Measurements from ENCODE around the gene GMDS.

Gene GMDS

DNA sequence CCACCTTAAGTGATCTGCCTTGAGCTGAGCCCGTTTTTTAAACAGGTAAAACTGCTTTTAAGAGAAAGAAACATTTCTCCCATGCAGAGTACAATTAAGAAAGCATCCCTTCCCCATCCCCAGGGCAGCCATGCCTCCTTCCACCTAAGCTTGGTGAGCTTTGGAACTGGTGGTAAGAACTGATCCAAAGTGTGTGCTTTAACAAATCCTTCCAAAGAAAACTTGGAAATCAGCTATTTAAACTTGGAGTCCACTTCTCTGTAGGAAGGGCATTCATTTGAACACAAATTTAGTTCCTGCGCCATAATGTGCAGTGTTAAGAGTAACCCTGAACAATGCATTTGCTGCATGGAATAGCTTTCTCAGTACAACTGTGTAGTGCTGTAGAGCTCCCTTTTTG, 17.0 kb downstream of the GMDS start:
- Histone ChIP-seq H3K27ac (ENCODE audit: low read length, poor library complexity, severe bottlenecking) (no peak overlapping the region), H4K91ac (ENCODE audit: low read length) (no peak overlapping the region), H2BK12ac (ENCODE audit: low read length in 2 of 2) (no peak overlapping the region), H2BK15ac (ENCODE audit: low read depth, poor library complexity, severe bottlenecking) (no peak overlapping the region), H3K18ac (ENCODE audit: low read depth in 1 of 2, low read length in 2 of 2) (no peak overlapping the region), H2BK120ac (ENCODE audit: low read depth, low read length) (no peak overlapping the region), H3K9me3 (ENCODE audit: control insufficient read depth, low read length) (no peaks in the 10 kb centered on the region), H3K4ac (ENCODE audit: low read depth in 1 of 2, low read length in 2 of 2) (no peak overlapping the region), H2AFZ (ENCODE audit: low read depth, low read length) (no peak overlapping the region), H3K79me1 (replicated peaks; ENCODE audit: low read length, poor library complexity, severe bottlenecking) (peaks cover 34% of the 10 kb centered on the region), H3K4me3 (ENCODE audit: insufficient read depth in 1 of 2, low read depth in 1 of 2, low read length in 2 of 2) (no peak overlapping the region), H2AK5ac (ENCODE audit: low read length, severe bottlenecking) (peak overlapping the region; percentile 41), H3K4me2 (ENCODE audit: low read length, poor library complexity, severe bottlenecking) (no peak overlapping the region), H2BK5ac (ENCODE audit: low read depth, low read length, poor library complexity, severe bottlenecking) (no peak overlapping the region), H3K14ac (ENCODE audit: low read length in 2 of 2) (no peak overlapping the region), H3K9ac (ENCODE audit: low read length) (no peak overlapping the region), H3K36me3 (ENCODE audit: control insufficient read depth in 1 of 2, insufficient read depth in 2 of 2, low read depth in 1 of 2, low read length in 2 of 2) (no peaks in the 10 kb centered on the region), H4K8ac (ENCODE audit: low read length) (peak overlapping the region; percentile 19), H3K23ac (ENCODE audit: low read length in 2 of 2) (no peak overlapping the region), H3K27me3 (ENCODE audit: control insufficient read depth in 1 of 2, insufficient read depth in 1 of 2, low read length in 2 of 2) (no peaks in the 10 kb centered on the region), H3K4me1 (ENCODE audit: control insufficient read depth, insufficient read depth, low read depth, low read length) (peaks cover 7% of the 10 kb centered on the region)
- WGBS: 88% methylated on average over 2 of the region's 2 CpGs
- DNase-seq: no peak

DNA sequence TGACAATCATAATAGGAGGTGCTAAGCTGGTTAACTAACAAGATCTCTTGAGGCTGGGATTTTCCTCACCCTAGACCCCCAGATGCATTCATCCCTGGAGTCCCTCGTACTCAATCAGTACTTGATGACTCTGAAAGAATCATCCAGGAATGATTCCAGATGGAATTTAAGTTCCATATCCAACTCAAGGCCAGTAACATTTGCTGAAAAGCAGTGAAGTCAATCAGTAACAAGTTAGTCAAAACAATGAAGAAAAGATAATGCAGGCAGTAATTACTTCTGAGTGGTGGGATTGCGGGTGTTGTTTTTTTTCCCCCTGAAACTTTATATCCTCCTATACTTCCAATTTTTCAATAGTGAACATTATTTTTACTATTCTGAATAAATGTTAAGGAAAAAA, 18.6 kb downstream of the GMDS start:
- Histone ChIP-seq H3K18ac (ENCODE audit: low read depth in 1 of 2, low read length in 2 of 2) (no peak overlapping the region), H3K4me3 (ENCODE audit: insufficient read depth in 1 of 2, low read depth in 1 of 2, low read length in 2 of 2) (no peak overlapping the region), H2AK5ac (ENCODE audit: low read length, severe bottlenecking) (no peak overlapping the region), H2AFZ (ENCODE audit: low read depth, low read length) (no peak overlapping the region), H3K4me1 (ENCODE audit: control insufficient read depth, insufficient read depth, low read depth, low read length) (peaks cover 10% of the 10 kb centered on the region), H2BK5ac (ENCODE audit: low read depth, low read length, poor library complexity, severe bottlenecking) (no peak overlapping the region), H3K4ac (ENCODE audit: low read depth in 1 of 2, low read length in 2 of 2) (no peak overlapping the region), H3K79me1 (replicated peaks; ENCODE audit: low read length, poor library complexity, severe bottlenecking) (peaks cover 42% of the 10 kb centered on the region), H3K23ac (ENCODE audit: low read length in 2 of 2) (no peak overlapping the region), H2BK120ac (ENCODE audit: low read depth, low read length) (no peak overlapping the region), H3K9ac (ENCODE audit: low read length) (no peak overlapping the region), H3K9me3 (ENCODE audit: control insufficient read depth, low read length) (no peaks in the 10 kb centered on the region), H3K36me3 (ENCODE audit: control insufficient read depth in 1 of 2, insufficient read depth in 2 of 2, low read depth in 1 of 2, low read length in 2 of 2) (no peaks in the 10 kb centered on the region), H2BK15ac (ENCODE audit: low read depth, poor library complexity, severe bottlenecking) (no peak overlapping the region), H3K14ac (ENCODE audit: low read length in 2 of 2) (no peak overlapping the region), H4K91ac (ENCODE audit: low read length) (no peak overlapping the region), H4K8ac (ENCODE audit: low read length) (no peak overlapping the region), H2BK12ac (ENCODE audit: low read length in 2 of 2) (no peak overlapping the region), H3K4me2 (ENCODE audit: low read length, poor library complexity, severe bottlenecking) (no peak overlapping the region), H3K27ac (ENCODE audit: low read length, poor library complexity, severe bottlenecking) (no peak overlapping the region), H3K27me3 (ENCODE audit: control insufficient read depth in 1 of 2, insufficient read depth in 1 of 2, low read length in 2 of 2) (no peaks in the 10 kb centered on the region)
- DNase-seq: no peak
- 100% methylated on average over 1 of the region's 2 CpGs for WGBS

DNA sequence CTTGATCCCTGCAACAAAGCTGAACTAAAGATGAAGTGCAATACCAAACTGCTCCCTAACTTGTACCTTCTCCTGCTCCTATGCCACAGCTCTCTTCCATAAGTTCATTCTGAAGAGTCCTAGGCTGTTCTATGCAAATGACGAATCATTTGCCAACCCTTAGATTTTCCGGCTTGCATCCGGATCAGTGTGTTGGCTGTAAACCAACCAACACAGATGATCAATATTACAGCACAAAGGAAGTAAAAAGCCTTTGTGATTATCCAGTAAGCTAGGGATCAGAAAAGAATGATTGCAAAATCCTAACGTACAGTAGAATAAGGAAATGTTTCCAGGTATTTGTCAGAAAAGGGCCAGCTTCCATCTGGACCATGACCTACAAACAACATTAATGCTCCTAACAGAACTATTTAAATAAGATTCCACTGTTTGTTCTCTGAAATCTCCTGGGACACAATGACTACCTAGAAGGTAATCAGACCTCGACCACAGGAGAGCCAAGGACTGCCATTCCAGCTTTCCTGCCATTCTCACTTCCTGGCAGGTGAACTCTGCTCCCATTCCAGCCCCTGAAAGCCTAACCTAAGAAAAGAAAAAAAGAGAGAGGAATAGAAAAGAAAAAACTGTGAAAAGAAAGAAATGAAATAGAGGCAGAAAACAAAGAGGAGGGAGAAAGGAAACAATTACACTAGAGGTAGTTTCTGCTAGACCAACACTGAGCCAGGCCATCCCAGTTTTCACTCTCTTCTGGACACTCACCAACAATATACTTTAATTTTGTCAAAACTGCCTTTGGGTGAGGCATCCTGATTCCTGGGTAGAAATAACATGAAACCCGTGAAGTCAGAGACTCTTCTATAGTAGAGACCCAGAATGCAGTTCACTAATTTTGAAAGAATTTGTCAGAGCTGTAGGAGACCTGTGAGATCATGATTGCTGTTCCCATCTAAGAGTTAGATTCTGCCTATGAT, 19.7 kb downstream of the GMDS start:
- no peak overlapping the region for H3K9ac ChIP-seq (ENCODE audit: low read length)
- no peak overlapping the region for H4K8ac ChIP-seq (ENCODE audit: low read length)
- H3K27me3 ChIP-seq (ENCODE audit: control insufficient read depth in 1 of 2, insufficient read depth in 1 of 2, low read length in 2 of 2): no peaks in the 10 kb centered on the region
- H3K4me2 ChIP-seq (ENCODE audit: low read length, poor library complexity, severe bottlenecking): no peak overlapping the region
- H3K9me3 ChIP-seq (ENCODE audit: control insufficient read depth, low read length): no peaks in the 10 kb centered on the region
- peaks cover 7% of the 10 kb centered on the region for H3K4me1 ChIP-seq (ENCODE audit: control insufficient read depth, insufficient read depth, low read depth, low read length)
- no peak overlapping the region for H2BK12ac ChIP-seq (ENCODE audit: low read length in 2 of 2)
- no peak overlapping the region for H2BK120ac ChIP-seq (ENCODE audit: low read depth, low read length)
- no peaks in the 10 kb centered on the region for H3K36me3 ChIP-seq (ENCODE audit: control insufficient read depth in 1 of 2, insufficient read depth in 2 of 2, low read depth in 1 of 2, low read length in 2 of 2)
- no peak overlapping the region for H3K27ac ChIP-seq (ENCODE audit: low read length, poor library complexity, severe bottlenecking)
- H4K91ac ChIP-seq (ENCODE audit: low read length): no peak overlapping the region
- no peak overlapping the region for H3K23ac ChIP-seq (ENCODE audit: low read length in 2 of 2)
- H2BK5ac ChIP-seq (ENCODE audit: low read depth, low read length, poor library complexity, severe bottlenecking): no peak overlapping the region
- H2AK5ac ChIP-seq (ENCODE audit: low read length, severe bottlenecking): no peak overlapping the region
- H3K14ac ChIP-seq (ENCODE audit: low read length in 2 of 2): no peak overlapping the region
- 97% methylated on average over 5 of the region's 6 CpGs for WGBS
- no peak for DNase-seq
- H2AFZ ChIP-seq (ENCODE audit: low read depth, low read length): no peak overlapping the region
- H3K4me3 ChIP-seq (ENCODE audit: insufficient read depth in 1 of 2, low read depth in 1 of 2, low read length in 2 of 2): no peak overlapping the region
- H3K4ac ChIP-seq (ENCODE audit: low read depth in 1 of 2, low read length in 2 of 2): no peak overlapping the region
- H3K79me1 ChIP-seq (replicated peaks; ENCODE audit: low read length, poor library complexity, severe bottlenecking): peaks cover 45% of the 10 kb centered on the region
- no peak overlapping the region for H2BK15ac ChIP-seq (ENCODE audit: low read depth, poor library complexity, severe bottlenecking)
- H3K18ac ChIP-seq (ENCODE audit: low read depth in 1 of 2, low read length in 2 of 2): no peak overlapping the region

GRCh38 chr6:2224847-2225382, 20.5 kb downstream of the GMDS start:
- H3K27ac ChIP-seq (ENCODE audit: low read length, poor library complexity, severe bottlenecking): no peak overlapping the region
- H2AFZ ChIP-seq (ENCODE audit: low read depth, low read length): no peak overlapping the region
- H3K9ac ChIP-seq (ENCODE audit: low read length): no peak overlapping the region
- H3K4me3 ChIP-seq (ENCODE audit: insufficient read depth in 1 of 2, low read depth in 1 of 2, low read length in 2 of 2): no peak overlapping the region
- peaks cover 7% of the 10 kb centered on the region for H3K4me1 ChIP-seq (ENCODE audit: control insufficient read depth, insufficient read depth, low read depth, low read length)
- H2BK12ac ChIP-seq (ENCODE audit: low read length in 2 of 2): no peak overlapping the region
- no peak overlapping the region for H3K4me2 ChIP-seq (ENCODE audit: low read length, poor library complexity, severe bottlenecking)
- no peak overlapping the region for H3K18ac ChIP-seq (ENCODE audit: low read depth in 1 of 2, low read length in 2 of 2)
- no peak overlapping the region for H3K4ac ChIP-seq (ENCODE audit: low read depth in 1 of 2, low read length in 2 of 2)
- H3K23ac ChIP-seq (ENCODE audit: low read length in 2 of 2): no peak overlapping the region
- H2BK15ac ChIP-seq (ENCODE audit: low read depth, poor library complexity, severe bottlenecking): no peak overlapping the region
- H3K79me1 ChIP-seq (replicated peaks; ENCODE audit: low read length, poor library complexity, severe bottlenecking): peaks cover 48% of the 10 kb centered on the region
- H4K8ac ChIP-seq (ENCODE audit: low read length): no peak overlapping the region
- no peaks in the 10 kb centered on the region for H3K27me3 ChIP-seq (ENCODE audit: control insufficient read depth in 1 of 2, insufficient read depth in 1 of 2, low read length in 2 of 2)
- no peaks in the 10 kb centered on the region for H3K9me3 ChIP-seq (ENCODE audit: control insufficient read depth, low read length)
- no peak overlapping the region for H4K91ac ChIP-seq (ENCODE audit: low read length)
- no peak for DNase-seq
- 95% methylated on average over 8 of the region's 11 CpGs for WGBS
- H2AK5ac ChIP-seq (ENCODE audit: low read length, severe bottlenecking): no peak overlapping the region
- H2BK120ac ChIP-seq (ENCODE audit: low read depth, low read length): no peak overlapping the region
- H2BK5ac ChIP-seq (ENCODE audit: low read depth, low read length, poor library complexity, severe bottlenecking): no peak overlapping the region
- H3K14ac ChIP-seq (ENCODE audit: low read length in 2 of 2): no peak overlapping the region
- no peaks in the 10 kb centered on the region for H3K36me3 ChIP-seq (ENCODE audit: control insufficient read depth in 1 of 2, insufficient read depth in 2 of 2, low read depth in 1 of 2, low read length in 2 of 2)

All from mesenchymal stem cell (in vitro differentiated cells and primary cell).